Measurements from ENCODE around the gene FGR.

DNA sequence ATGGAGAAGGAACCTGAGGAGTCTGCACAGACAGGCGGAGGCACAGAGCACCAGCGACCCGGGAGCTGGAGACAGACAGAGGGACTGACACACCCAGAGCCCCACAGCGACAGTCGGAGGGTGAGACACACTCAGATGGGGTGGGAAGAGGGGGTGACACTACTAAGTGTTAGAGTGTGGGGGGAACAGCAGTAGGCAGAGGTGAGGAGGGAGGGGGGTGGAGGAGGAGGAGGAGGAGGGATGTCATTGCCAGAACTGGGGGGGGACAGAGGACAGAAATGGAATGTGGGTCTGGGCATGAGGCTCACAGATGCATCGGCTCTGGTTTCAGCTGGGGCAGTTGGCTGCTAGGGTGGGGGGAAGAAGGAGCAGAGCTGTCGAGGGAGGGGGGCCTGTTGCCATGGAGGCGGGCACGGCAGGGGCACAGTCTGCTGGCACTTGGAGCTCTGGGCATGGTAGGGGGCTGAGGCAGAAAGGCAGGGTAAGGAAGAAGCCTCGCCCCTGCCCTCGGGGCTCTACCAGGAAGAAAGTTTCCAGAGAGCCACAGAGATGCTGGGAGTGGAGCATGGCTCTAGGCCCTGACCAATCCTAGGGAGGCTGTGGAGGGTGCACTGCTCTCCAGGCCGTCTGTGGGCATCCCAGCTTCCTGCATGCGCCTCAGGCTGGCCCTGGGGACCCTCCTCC is 68.4 kb downstream of the FGR start:
- TF ChIP-seq, protein P1, sequence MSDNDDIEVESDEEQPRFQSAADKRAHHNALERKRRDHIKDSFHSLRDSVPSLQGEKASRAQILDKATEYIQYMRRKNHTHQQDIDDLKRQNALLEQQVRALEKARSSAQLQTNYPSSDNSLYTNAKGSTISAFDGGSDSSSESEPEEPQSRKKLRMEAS (IDR thresholded peaks at IDR 0.05), result no peak
- no peak for TF ChIP-seq YY1 (IDR thresholded peaks at IDR 0.05; ENCODE audit: extremely low read depth, insufficient replicate concordance, low read depth, low read length)
